GM19099 (cell line): ENCODE measurements around the gene SNX21.

Source experiments
- POLR2A ChIP-seq: IDR thresholded peaks from 3 replicates; pipeline ENCODE4 v1.6.1; 2011; ENCODE audit warnings: low read depth; ENCODE audit not compliant: insufficient read length; ENCODE audit errors: extremely low read depth

Gene SNX21

GRCh38 chr20:45817376-45818194 lies 16.0 kb upstream of the SNX21 start:
- no peak for TF ChIP-seq POLR2A

- TF ChIP-seq POLR2A = no peak
Observed at GRCh38 chr20:45818239-45818638, 15.4 kb upstream of the SNX21 start.

GRCh38 chr20:45819466-45819865 lies 14.1 kb upstream of the SNX21 start:
- TF ChIP-seq POLR2A = no peak

GRCh38 chr20:45821947-45822346 lies 11.7 kb upstream of the SNX21 start:
- TF ChIP-seq POLR2A = no peak

- no peak for TF ChIP-seq POLR2A
Observed at GRCh38 chr20:45822857-45823256, 10.7 kb upstream of the SNX21 start.

GRCh38 chr20:45823949-45824835 lies 9.4 kb upstream of the SNX21 start:
- no peak for TF ChIP-seq POLR2A

- no peak for TF ChIP-seq POLR2A
Observed at GRCh38 chr20:45826381-45827019, 7.1 kb upstream of the SNX21 start.

GRCh38 chr20:45827030-45827652 lies 6.5 kb upstream of the SNX21 start, which contains the start of gene TNNC2:
TSS of gene TNNC2 (minus strand) at chr20:45827312. CDS start at chr20:45827248, 64 bp downstream.
- no peak for TF ChIP-seq POLR2A

GRCh38 chr20:45827712-45828111 lies 5.9 kb upstream of the SNX21 start:
- no peak for TF ChIP-seq POLR2A

- TF ChIP-seq POLR2A = no peak
Observed at GRCh38 chr20:45828589-45828988, 5.0 kb upstream of the SNX21 start.

GRCh38 chr20:45832619-45833018 lies 980 bp upstream of the SNX21 start:
- TF ChIP-seq POLR2A = no peak

GRCh38 chr20:45833883-45834796 lies 541 bp downstream of the SNX21 start:
- no peak for TF ChIP-seq POLR2A

GRCh38 chr20:45834797-45835161 lies 1.2 kb downstream of the SNX21 start:
- TF ChIP-seq POLR2A = no peak

- TF ChIP-seq POLR2A = no peak
Observed at GRCh38 chr20:45835329-45835765, 1.7 kb downstream of the SNX21 start.
